Prostate gland (tissue), 2 donors: ENCODE measurements around the gene RLF. TPM values are rescaled to one million over a fixed set of nuclear protein-coding genes. Genes with fewer than 3 reads are reported as not detected.

Experiments used
- DNase-seq: peaks from one replicate; pipeline ENCODE4 v3.0.0-alpha.2; 2019; ENCODE audit warnings: low spot score
- H3K27ac ChIP-seq, 2 donors: fragments of 200-600 bp; sonication (generic); 2 replicates each; pipeline ENCODE4 v1.5.1; 2017 to 2019
- H3K27me3 ChIP-seq: fragments of 200-600 bp; sonication (generic); replicated peaks from 2 replicates; pipeline ENCODE4 v1.5.1; 2019; ENCODE audit not compliant: insufficient read depth
- H3K36me3 ChIP-seq, 2 donors: fragments of 200-600 bp; sonication (generic); 1 replicate in 1 of 2; 2 replicates in 1 of 2; pipeline versions ENCODE4 v1.5.1 to v1.8.1; 2017 to 2019
- H3K4me1 ChIP-seq: fragments of 200-600 bp; sonication (generic); replicated peaks from 2 replicates; pipeline ENCODE4 v1.5.1; 2019
- H3K4me3 ChIP-seq, 2 donors: fragments of 200-600 bp; sonication (generic); 2 replicates each; pipeline ENCODE4 v1.5.1; 2017 to 2019
- H3K9me3 ChIP-seq: fragments of 200-600 bp; sonication (generic); 2 replicates; pipeline ENCODE4 v1.5.1; 2017
- CTCF ChIP-seq, 4 experiments: fragments of 200-600 bp in 2 of 4; fragments of 450-650 bp in 2 of 4; sonication (generic) in 2 of 4; IDR thresholded peaks; 1 replicate in 3 of 4; 2 replicates in 1 of 4; pipeline ENCODE4 v1.5.1; 2016 to 2019; ENCODE audit warnings: antibody characterized with exemption in 4 of 4, mild to moderate bottlenecking in 2 of 4, moderate library complexity in 2 of 4
- POLR2A ChIP-seq: fragments of 450-650 bp; IDR thresholded peaks from one replicate; pipeline ENCODE4 v1.6.1; 2016; ENCODE audit warnings: antibody characterized with exemption, mild to moderate bottlenecking
- POLR2AphosphoS5 ChIP-seq: sonication (generic); formaldehyde crosslinking; IDR thresholded peaks from one replicate; pipeline ENCODE4 v1.6.1; 2017; ENCODE audit warnings: antibody characterized with exemption
- WGBS: methylation state at CpG from one replicate; pipeline ENCODE4 v1.1.5; 2018; 5-methylcytosine and 5-hydroxymethylcytosine counted together
- intact Hi-C: fragments of 100-400 bp; cut with DNase I; formaldehyde crosslinking; loops from one replicate; pipeline ENCODE4 v1.14.2; 2022
- total RNA-seq, 2 donors: library from RNA; depleted of rRNA; stranded (reverse); fragments of >200 nt; gene quantifications; one replicate each; pipeline ENCODE4 v1.1.0, GENCODE V29; 2016

Gene RLF
- total RNA-seq, 2 donors from 2014 or later: 12.4 to 19.8 TPM

GRCh38 chr1:40224040-40224439 is 62.9 kb downstream of the RLF start:
- H3K4me3 ChIP-seq: no peak overlapping the region
- intact Hi-C loops: no loop called here
- 91% methylated on average over 6 of the region's 6 CpGs for WGBS
- H3K36me3 ChIP-seq: no peaks in the 10 kb centered on the region
- no peaks in the 10 kb centered on the region for H3K9me3 ChIP-seq
- no peaks in the 10 kb centered on the region for H3K4me1 ChIP-seq
- TF ChIP-seq CTCF (IDR thresholded peaks at IDR 0.05) (no peak), POLR2AphosphoS5 (no peak), POLR2A (no peak)
- DNase-seq: no peak
- H3K27me3 ChIP-seq: no peaks in the 10 kb centered on the region
- no peak overlapping the region for H3K27ac ChIP-seq

GRCh38 chr1:40226192-40226591 is 65.0 kb downstream of the RLF start:
- Histone ChIP-seq H3K36me3 (no peaks in the 10 kb centered on the region), H3K27me3 (no peaks in the 10 kb centered on the region), H3K9me3 (no peaks in the 10 kb centered on the region), H3K4me1 (no peaks in the 10 kb centered on the region), H3K4me3 (no peak overlapping the region), H3K27ac (no peak overlapping the region)
- intact Hi-C loops: no loop called here
- no peak for TF ChIP-seq POLR2A
- TF ChIP-seq CTCF (IDR thresholded peaks at IDR 0.05): no peak
- no peak for TF ChIP-seq POLR2AphosphoS5
- DNase-seq: no peak
- WGBS: 93% methylated on average over 3 of the region's 3 CpGs

- Histone ChIP-seq H3K4me3 (no peak overlapping the region), H3K36me3 (no peaks in the 10 kb centered on the region), H3K4me1 (no peaks in the 10 kb centered on the region), H3K27me3 (no peaks in the 10 kb centered on the region), H3K27ac (no peak overlapping the region), H3K9me3 (no peaks in the 10 kb centered on the region)
- DNase-seq: no peak
- 84% methylated on average over 4 of the region's 4 CpGs for WGBS
- intact Hi-C loops: no loop called here
- TF ChIP-seq POLR2AphosphoS5: no peak
- no peak for TF ChIP-seq CTCF (IDR thresholded peaks at IDR 0.05)
- no peak for TF ChIP-seq POLR2A
Measured at GRCh38 chr1:40232444-40232843, 71.3 kb downstream of the RLF start.

GRCh38 chr1:40239626-40240025 is 78.4 kb downstream of the RLF start:
- WGBS: 97% methylated on average over 1 of the region's 1 CpG
- H3K4me1 ChIP-seq: no peaks in the 10 kb centered on the region
- H3K9me3 ChIP-seq: no peaks in the 10 kb centered on the region
- H3K36me3 ChIP-seq: no peaks in the 10 kb centered on the region
- H3K27ac ChIP-seq: no peak overlapping the region
- H3K4me3 ChIP-seq: no peak overlapping the region
- no peak for DNase-seq
- intact Hi-C loops: no loop called here
- no peaks in the 10 kb centered on the region for H3K27me3 ChIP-seq
- no peak for TF ChIP-seq POLR2A
- no peak for TF ChIP-seq POLR2AphosphoS5
- no peak for TF ChIP-seq CTCF (IDR thresholded peaks at IDR 0.05)

GRCh38 chr1:40240390-40240789 is 79.2 kb downstream of the RLF start:
- WGBS: 96% methylated on average over 2 of the region's 2 CpGs
- no peak for DNase-seq
- intact Hi-C loops: no loop called here
- TF ChIP-seq POLR2A (no peak), CTCF (IDR thresholded peaks at IDR 0.05) (no peak), POLR2AphosphoS5 (no peak)
- no peaks in the 10 kb centered on the region for H3K27me3 ChIP-seq
- no peak overlapping the region for H3K4me3 ChIP-seq
- H3K36me3 ChIP-seq: no peaks in the 10 kb centered on the region
- H3K27ac ChIP-seq: no peak overlapping the region
- no peaks in the 10 kb centered on the region for H3K4me1 ChIP-seq
- no peaks in the 10 kb centered on the region for H3K9me3 ChIP-seq
